B cell (primary cell): ENCODE data around the gene TRIM41. TPM values are rescaled to one million over a fixed set of nuclear protein-coding genes. Genes with fewer than 3 reads are reported as not detected.
"Not testable (repeated sequence)": the region's sequence is repeated elsewhere in the genome, so short reads cannot be mapped to it uniquely, and the experiment has no call there.

Experiments used
- ATAC-seq: fragments of 200-7000 bp; cut with Tn5 transposase; one replicate; pipeline ENCODE4 v1.10.0; 2021; ENCODE audit warnings: low read depth, mild to moderate bottlenecking, moderate number of reproducible peaks, moderate library complexity
- CTCF ChIA-PET: fragments of 350-600 bp; sonication (Branson Sonifier 250); formaldehyde crosslinking; loops from one replicate; lab custom pipeline; 2021; ENCODE audit warnings: antibody characterized with exemption, inconsistent platforms; lab: Charles Lee
- POLR2A ChIA-PET: fragments of 350-600 bp; sonication (Branson Sonifier 250); formaldehyde crosslinking; loops from one replicate; lab custom pipeline; 2021; ENCODE audit warnings: antibody characterized with exemption; lab: Charles Lee
- DNase-seq: peaks from one replicate; pipeline ENCODE4 v3.0.0; 2013
- H2AFZ ChIP-seq: 2 replicates; pipeline ENCODE4 v1.6.1; 2012; ENCODE audit warnings: mild to moderate bottlenecking, low read depth, low read length; ENCODE audit not compliant: insufficient read depth, poor library complexity, severe bottlenecking
- H3K27ac ChIP-seq, 2 donors: 1 replicate in 1 of 2; 2 replicates in 1 of 2; pipeline ENCODE4 v1.5.1; 2012 to 2013; ENCODE audit warnings: low read length in 2 of 2, mild to moderate bottlenecking in 2 of 2, moderate library complexity in 1 of 2
- H3K27me3 ChIP-seq, 4 experiments: fragments of 200-600 bp in 1 of 4; sonication (generic) in 1 of 4; replicated peaks in 1 of 4; 1 replicate in 2 of 4; 2 replicates in 2 of 4; pipeline versions ENCODE4 v1.6.1 to v1.7.0; 2013 to 2016; ENCODE audit warnings: low read length in 3 of 4, mild to moderate bottlenecking in 2 of 4, mixed read lengths in 1 of 4, moderate library complexity in 1 of 4; ENCODE audit not compliant: insufficient read depth in 4 of 4, control insufficient read depth in 3 of 4; ENCODE audit errors: control extremely low read depth in 1 of 4
- H3K36me3 ChIP-seq, 2 experiments: replicated peaks in 1 of 2; 1 replicate in 1 of 2; 2 replicates in 1 of 2; pipeline versions ENCODE4 v1.6.1 to v1.7.1; 2013; ENCODE audit warnings: low read length in 1 of 2; ENCODE audit not compliant: insufficient read depth in 2 of 2, control insufficient read depth in 1 of 2; ENCODE audit errors: control extremely low read depth in 1 of 2, extremely low read depth in 1 of 2
- H3K4me1 ChIP-seq, 2 donors: fragments of 200-600 bp in 1 of 2; sonication (generic) in 1 of 2; 1 replicate in 1 of 2; 2 replicates in 1 of 2; pipeline versions ENCODE4 v1.5.1 to v1.6.1; 2013 to 2017; ENCODE audit warnings: low read length in 2 of 2; ENCODE audit not compliant: control insufficient read depth in 2 of 2, insufficient read depth in 2 of 2
- H3K4me2 ChIP-seq: replicated peaks from 2 replicates; pipeline ENCODE3; 2012; ENCODE audit warnings: mild to moderate bottlenecking, low read depth, low read length; ENCODE audit not compliant: poor library complexity, severe bottlenecking
- H3K4me3 ChIP-seq, 5 experiments: fragments of 200-600 bp in 1 of 5; sonication (generic) in 1 of 5; 1 replicate in 3 of 5; 2 replicates in 2 of 5; pipeline versions ENCODE4 v1.5.1 to v1.7.0; 2011 to 2016; ENCODE audit warnings: low read length in 4 of 5, mild to moderate bottlenecking in 4 of 5, low read depth in 2 of 5, control low read depth in 1 of 5, moderate library complexity in 1 of 5; ENCODE audit not compliant: insufficient read depth in 1 of 5; ENCODE audit errors: control extremely low read depth in 1 of 5, extremely low read depth in 1 of 5
- H3K79me2 ChIP-seq: fragments of 200-600 bp; sonication (generic); one replicate; pipeline ENCODE4 v1.6.0; 2016; ENCODE audit warnings: low read length; ENCODE audit not compliant: control insufficient read depth, insufficient read depth
- H3K9ac ChIP-seq: fragments of 200-600 bp; sonication (generic); 2 replicates; pipeline ENCODE4 v1.6.1; 2017; ENCODE audit warnings: mild to moderate bottlenecking, low read length, moderate library complexity
- H3K9me3 ChIP-seq, 3 donors: one replicate each; pipeline versions ENCODE4 v1.6.1 to v1.7.1; 2013; ENCODE audit warnings: low read length in 2 of 3; ENCODE audit not compliant: control insufficient read depth in 2 of 3, insufficient read depth in 1 of 3; ENCODE audit errors: control extremely low read depth in 1 of 3
- H4K20me1 ChIP-seq: 2 replicates; pipeline ENCODE4 v1.6.0; 2012; ENCODE audit warnings: mild to moderate bottlenecking, low read length; ENCODE audit not compliant: insufficient read depth, control insufficient read depth, poor library complexity, severe bottlenecking
- H3K27ac Mint-ChIP-seq: one replicate; pipeline ENCODE4 v1.8.0; 2021; ENCODE audit warnings: mixed read lengths
- H3K27me3 Mint-ChIP-seq: one replicate; pipeline ENCODE4 v1.8.0; 2021; ENCODE audit warnings: mixed read lengths
- H3K4me1 Mint-ChIP-seq: one replicate; pipeline ENCODE4 v1.8.0; 2021; ENCODE audit warnings: mixed read lengths
- H3K4me3 Mint-ChIP-seq: one replicate; pipeline ENCODE4 v1.8.0; 2021; ENCODE audit warnings: mixed read lengths
- H3K9me3 Mint-ChIP-seq: one replicate; pipeline ENCODE4 v1.8.0; 2022; ENCODE audit warnings: mixed read lengths; ENCODE audit not compliant: insufficient read depth
- EZH2 ChIP-seq: IDR thresholded peaks from 2 replicates; pipeline ENCODE4 v1.6.1; 2012; ENCODE audit warnings: borderline replicate concordance, low read depth, mild to moderate bottlenecking, moderate library complexity, low read length; ENCODE audit not compliant: insufficient read depth, poor library complexity, severe bottlenecking
- WGBS: methylation state at CpG from one replicate; pipeline ENCODE4 v1.1.5; 2013; ENCODE audit warnings: missing lambda C conversion rate; ENCODE audit not compliant: insufficient coverage; 5-methylcytosine and 5-hydroxymethylcytosine counted together
- intact Hi-C: fragments of 100-400 bp; cut with micrococcal nuclease; formaldehyde crosslinking; loops from one replicate; pipeline ENCODE4 v1.10.0; 2022
- polyA plus RNA-seq: library from polyadenylated mRNA; depleted of rRNA; stranded (reverse); fragments of >200 nt; gene quantifications from 2 replicates; pipeline ENCODE4 v1.2.3, GENCODE V29; 2012
- total RNA-seq, 2 donors: library from RNA; stranded (reverse); fragments of 120-200 nt in 1 of 2; gene quantifications; 1 replicate in 1 of 2; 2 replicates in 1 of 2; pipeline versions ENCODE4 v1.2.3 to v1.2.4, GENCODE V29; 2013 to 2022
- TF ChIP-seq, protein P1 (sequence below): fragments of 200-600 bp; IDR thresholded peaks from one replicate; pipeline ENCODE4 v1.8.0; 2022; ENCODE audit warnings: antibody characterized with exemption, mild to moderate bottlenecking

TRIM41 gene
- total and polyA plus RNA-seq, 2 donors (not counting 1 experiment from before 2014, with no cell fraction given): 28.4 to 44.3 TPM

DNA sequence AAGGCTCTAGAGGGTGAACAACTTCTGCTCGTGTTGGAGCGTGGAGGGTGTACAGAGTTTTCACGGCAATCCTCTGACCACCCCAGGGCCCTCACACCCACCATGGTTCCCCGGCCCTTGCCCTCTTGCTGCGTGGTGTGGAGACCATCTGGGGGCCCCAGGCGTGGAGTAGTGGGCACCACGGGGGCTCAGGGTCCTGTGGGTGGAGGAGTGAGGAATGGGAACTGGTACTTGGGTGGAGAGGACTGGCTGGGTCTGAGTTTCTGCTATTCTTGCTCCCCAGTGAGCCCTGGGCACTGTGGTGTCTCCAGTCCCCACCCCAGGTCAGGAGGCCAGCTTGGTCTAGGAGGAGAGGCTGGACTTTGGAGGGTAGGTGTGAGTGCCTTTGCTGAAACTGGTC is 59.8 kb downstream of the TRIM41 start:
- Histone ChIP-seq H3K4me2 (no peak overlapping the region), H3K9me3 (no peaks in the 10 kb centered on the region), H3K4me3 (no peak overlapping the region), H3K27me3 (no peaks in the 10 kb centered on the region), H3K36me3 (no peaks in the 10 kb centered on the region), H3K4me1 (peaks cover 15 to 16% of the 10 kb centered on the region in 2 donors), H4K20me1 (no peaks in the 10 kb centered on the region), H3K27ac (no peak overlapping the region), H2AFZ (no peak overlapping the region), H3K79me2 (no peaks in the 10 kb centered on the region), H3K9ac (no peak overlapping the region)
- ATAC-seq (no peak), DNase-seq (no peak)
- Mint-ChIP-seq H3K4me3 (no peak overlapping the region), H3K27me3 (no peaks in the 10 kb centered on the region), H3K4me1 (peaks cover 19% of the 10 kb centered on the region), H3K27ac (no peak overlapping the region), H3K9me3 (no peaks in the 10 kb centered on the region)
- 84% methylated on average over 3 of the region's 7 CpGs for WGBS
- CTCF ChIA-PET: no interaction called here
- TF ChIP-seq, protein P1, sequence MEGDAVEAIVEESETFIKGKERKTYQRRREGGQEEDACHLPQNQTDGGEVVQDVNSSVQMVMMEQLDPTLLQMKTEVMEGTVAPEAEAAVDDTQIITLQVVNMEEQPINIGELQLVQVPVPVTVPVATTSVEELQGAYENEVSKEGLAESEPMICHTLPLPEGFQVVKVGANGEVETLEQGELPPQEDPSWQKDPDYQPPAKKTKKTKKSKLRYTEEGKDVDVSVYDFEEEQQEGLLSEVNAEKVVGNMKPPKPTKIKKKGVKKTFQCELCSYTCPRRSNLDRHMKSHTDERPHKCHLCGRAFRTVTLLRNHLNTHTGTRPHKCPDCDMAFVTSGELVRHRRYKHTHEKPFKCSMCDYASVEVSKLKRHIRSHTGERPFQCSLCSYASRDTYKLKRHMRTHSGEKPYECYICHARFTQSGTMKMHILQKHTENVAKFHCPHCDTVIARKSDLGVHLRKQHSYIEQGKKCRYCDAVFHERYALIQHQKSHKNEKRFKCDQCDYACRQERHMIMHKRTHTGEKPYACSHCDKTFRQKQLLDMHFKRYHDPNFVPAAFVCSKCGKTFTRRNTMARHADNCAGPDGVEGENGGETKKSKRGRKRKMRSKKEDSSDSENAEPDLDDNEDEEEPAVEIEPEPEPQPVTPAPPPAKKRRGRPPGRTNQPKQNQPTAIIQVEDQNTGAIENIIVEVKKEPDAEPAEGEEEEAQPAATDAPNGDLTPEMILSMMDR: no peak
- no peak for TF ChIP-seq EZH2
- POLR2A ChIA-PET: no interaction called here
- intact Hi-C loops: no loop called here

- intact Hi-C loops: no loop called here
- no peak for TF ChIP-seq EZH2
- TF ChIP-seq, protein P1: no peak
- Mint-ChIP-seq H3K4me3 (no peak overlapping the region), H3K27ac (no peak overlapping the region), H3K4me1 (peaks cover 24% of the 10 kb centered on the region), H3K27me3 (no peaks in the 10 kb centered on the region), H3K9me3 (no peaks in the 10 kb centered on the region)
- no peaks in the 10 kb centered on the region for H3K9me3 ChIP-seq
- ChIA-PET POLR2A (no interaction called here), CTCF (no interaction called here)
- H4K20me1 ChIP-seq: no peaks in the 10 kb centered on the region
- H3K79me2 ChIP-seq: no peaks in the 10 kb centered on the region
- H3K36me3 ChIP-seq: no peaks in the 10 kb centered on the region
- H2AFZ ChIP-seq: no peak overlapping the region
- H3K27me3 ChIP-seq: no peaks in the 10 kb centered on the region
- H3K9ac ChIP-seq: no peak overlapping the region
- H3K4me1 ChIP-seq: peaks cover 20 to 21% of the 10 kb centered on the region in 2 donors
- H3K27ac ChIP-seq: no peak overlapping the region
- 96% methylated on average over 13 of the region's 13 CpGs for WGBS
- no peak overlapping the region for H3K4me2 ChIP-seq
- DNase-seq (no peak), ATAC-seq (no peak)
- H3K4me3 ChIP-seq: no peak overlapping the region
Measured at GRCh38 chr5:181283347-181283746, 60.3 kb downstream of the TRIM41 start.

DNA sequence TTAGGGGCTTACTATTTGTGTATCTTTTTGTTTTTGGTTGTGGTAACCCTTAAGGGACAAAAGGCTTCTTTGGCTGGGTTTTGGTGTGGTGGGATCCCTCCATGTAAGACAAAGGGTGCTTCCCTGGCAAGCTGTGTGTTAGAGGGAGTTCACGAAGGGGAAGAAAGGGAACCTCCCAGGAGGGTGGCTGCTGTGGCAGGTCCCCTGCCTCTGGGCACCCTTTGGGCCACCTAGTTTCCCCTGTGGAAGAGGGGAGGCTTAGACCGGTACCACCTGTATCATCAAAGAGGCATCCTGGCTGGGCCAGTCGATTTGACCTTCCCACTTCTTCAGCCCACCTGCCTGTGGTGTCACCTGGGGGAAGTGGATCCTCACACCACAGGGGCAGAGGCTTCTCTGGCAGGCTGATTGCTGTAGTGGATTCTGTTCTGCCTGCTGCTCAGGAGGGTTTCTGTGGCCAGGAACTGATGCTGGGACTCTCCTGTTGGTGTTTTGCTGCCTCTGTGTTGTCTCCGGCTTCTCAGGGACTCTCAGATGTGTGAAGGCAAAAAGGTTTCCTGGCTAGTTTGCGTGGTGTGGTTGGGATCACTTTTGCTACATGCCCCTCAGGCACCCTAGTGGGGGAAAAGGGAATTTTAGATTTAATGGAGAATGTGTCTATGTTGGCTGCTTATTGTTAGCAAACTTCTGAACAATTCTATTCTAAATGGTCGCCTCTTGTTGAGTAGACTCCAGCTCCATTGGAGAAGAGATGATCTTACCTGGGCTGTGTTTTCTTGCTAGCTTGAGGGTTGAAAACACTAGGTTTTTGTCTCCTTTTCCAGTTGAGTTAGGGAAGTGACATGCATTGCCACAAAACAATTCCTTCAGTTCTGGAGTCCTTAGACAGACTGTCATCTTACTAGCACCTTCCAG is 61.0 kb downstream of the TRIM41 start:
- H3K36me3 ChIP-seq, H3K27me3 Mint-ChIP-seq, H3K4me3 Mint-ChIP-seq, H2AFZ ChIP-seq, H3K27me3 ChIP-seq, H3K4me2 ChIP-seq, POLR2A ChIA-PET, H3K79me2 ChIP-seq, CTCF ChIA-PET, DNase-seq, ATAC-seq, H3K9ac ChIP-seq, H3K9me3 Mint-ChIP-seq, H3K27ac ChIP-seq, intact Hi-C loops, H4K20me1 ChIP-seq, H3K9me3 ChIP-seq, H3K4me3 ChIP-seq, H3K27ac Mint-ChIP-seq: not testable (repeated sequence)
- peaks cover 20 to 22% of the 10 kb centered on the region in 2 donors for H3K4me1 ChIP-seq
- peaks cover 24% of the 10 kb centered on the region for H3K4me1 Mint-ChIP-seq
- no CpG with 5 or more reads among the region's 6 CpGs for WGBS
